Measurements from ENCODE around the gene UHRF1. TPM values are rescaled to one million over a fixed set of nuclear protein-coding genes. Genes with fewer than 3 reads are reported as not detected.
A peak's percentile ranks its signal among the peaks of the same experiment; 100 is the strongest.

The UHRF1 gene
- total RNA-seq, 2 donors from 2014 or later, result 3.8 to 5.3 TPM

DNA sequence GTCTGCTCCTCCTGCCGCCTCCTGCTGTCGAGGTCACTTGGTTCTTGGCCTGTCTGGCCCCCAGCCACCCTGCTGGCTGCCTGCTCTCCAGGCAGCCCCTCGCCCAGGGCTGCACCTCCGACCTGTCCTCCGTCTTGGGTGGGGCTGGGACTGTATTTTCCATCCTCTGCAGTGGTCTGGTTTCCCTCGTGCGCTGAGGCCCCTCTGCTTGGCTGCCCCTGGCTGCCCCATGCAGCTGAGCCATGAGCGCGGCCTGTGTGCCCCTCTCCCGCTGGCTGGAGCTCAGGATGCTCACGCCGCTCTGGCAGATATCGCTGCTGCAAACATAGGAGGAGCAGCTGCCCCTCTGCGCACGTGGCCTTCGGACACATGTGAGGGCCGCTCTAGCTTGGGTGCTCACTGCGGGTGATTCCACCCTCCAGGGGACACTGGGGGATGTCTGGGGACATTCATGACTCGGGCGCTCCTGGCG is 14.0 kb downstream of the UHRF1 start:
- 80% methylated on average over 20 of the region's 21 CpGs for WGBS
- H3K27me3 ChIP-seq (replicated peaks; ENCODE audit: insufficient read depth), result no peaks in the 10 kb centered on the region
- no peak for DNase-seq (ENCODE audit: low spot score)
- H3K9me3 ChIP-seq, result no peaks in the 10 kb centered on the region
- H3K4me1 ChIP-seq (replicated peaks), result no peaks in the 10 kb centered on the region
- H3K4me3 ChIP-seq, result no peak overlapping the region
- H3K36me3 ChIP-seq, result no peaks in the 10 kb centered on the region
- intact Hi-C loops (cut with DNase I), result no loop called here
- no peak overlapping the region for H3K27ac ChIP-seq
- TF ChIP-seq POLR2AphosphoS5 (IDR thresholded peaks at IDR 0.05) (no peak), POLR2A (IDR thresholded peaks at IDR 0.05) (no peak)
- TF ChIP-seq, protein P1, sequence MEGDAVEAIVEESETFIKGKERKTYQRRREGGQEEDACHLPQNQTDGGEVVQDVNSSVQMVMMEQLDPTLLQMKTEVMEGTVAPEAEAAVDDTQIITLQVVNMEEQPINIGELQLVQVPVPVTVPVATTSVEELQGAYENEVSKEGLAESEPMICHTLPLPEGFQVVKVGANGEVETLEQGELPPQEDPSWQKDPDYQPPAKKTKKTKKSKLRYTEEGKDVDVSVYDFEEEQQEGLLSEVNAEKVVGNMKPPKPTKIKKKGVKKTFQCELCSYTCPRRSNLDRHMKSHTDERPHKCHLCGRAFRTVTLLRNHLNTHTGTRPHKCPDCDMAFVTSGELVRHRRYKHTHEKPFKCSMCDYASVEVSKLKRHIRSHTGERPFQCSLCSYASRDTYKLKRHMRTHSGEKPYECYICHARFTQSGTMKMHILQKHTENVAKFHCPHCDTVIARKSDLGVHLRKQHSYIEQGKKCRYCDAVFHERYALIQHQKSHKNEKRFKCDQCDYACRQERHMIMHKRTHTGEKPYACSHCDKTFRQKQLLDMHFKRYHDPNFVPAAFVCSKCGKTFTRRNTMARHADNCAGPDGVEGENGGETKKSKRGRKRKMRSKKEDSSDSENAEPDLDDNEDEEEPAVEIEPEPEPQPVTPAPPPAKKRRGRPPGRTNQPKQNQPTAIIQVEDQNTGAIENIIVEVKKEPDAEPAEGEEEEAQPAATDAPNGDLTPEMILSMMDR (IDR thresholded peaks at IDR 0.05), result no peak

DNA sequence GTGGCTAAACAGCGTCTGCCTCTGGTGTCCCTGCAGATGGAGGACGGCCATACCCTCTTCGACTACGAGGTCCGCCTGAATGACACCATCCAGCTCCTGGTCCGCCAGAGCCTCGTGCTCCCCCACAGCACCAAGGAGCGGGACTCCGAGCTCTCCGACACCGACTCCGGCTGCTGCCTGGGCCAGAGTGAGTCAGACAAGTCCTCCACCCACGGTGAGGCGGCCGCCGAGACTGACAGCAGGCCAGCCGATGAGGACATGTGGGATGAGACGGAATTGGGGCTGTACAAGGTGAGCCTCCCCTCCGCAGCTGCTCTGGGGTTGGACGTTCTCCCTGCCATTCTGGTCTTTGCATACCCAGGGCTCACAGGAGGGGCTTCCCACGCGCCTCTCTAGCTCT is 19.9 kb downstream of the UHRF1 start:
- intact Hi-C loops (cut with DNase I), result no loop called here
- no peaks in the 10 kb centered on the region for H3K36me3 ChIP-seq
- H3K27ac ChIP-seq, result no peak overlapping the region
- no peak for DNase-seq (ENCODE audit: low spot score)
- TF ChIP-seq, protein P1 (IDR thresholded peaks at IDR 0.05), result no peak
- TF ChIP-seq POLR2AphosphoS5 (IDR thresholded peaks at IDR 0.05) (no peak), POLR2A (IDR thresholded peaks at IDR 0.05) (no peak)
- H3K9me3 ChIP-seq, result no peaks in the 10 kb centered on the region
- H3K27me3 ChIP-seq (replicated peaks; ENCODE audit: insufficient read depth), result no peaks in the 10 kb centered on the region
- 92% methylated on average over 22 of the region's 22 CpGs for WGBS
- peaks cover 7% of the 10 kb centered on the region for H3K4me1 ChIP-seq (replicated peaks)
- no peak overlapping the region for H3K4me3 ChIP-seq

GRCh38 chr19:4930664-4931063 is 21.4 kb downstream of the UHRF1 start:
- DNase-seq (ENCODE audit: low spot score), result no peak
- Histone ChIP-seq H3K27me3 (replicated peaks; ENCODE audit: insufficient read depth) (no peaks in the 10 kb centered on the region), H3K27ac (no peak overlapping the region), H3K4me3 (no peak overlapping the region), H3K9me3 (no peaks in the 10 kb centered on the region), H3K4me1 (replicated peaks) (peaks cover 7% of the 10 kb centered on the region), H3K36me3 (no peaks in the 10 kb centered on the region)
- TF ChIP-seq POLR2A (IDR thresholded peaks at IDR 0.05) (no peak), POLR2AphosphoS5 (IDR thresholded peaks at IDR 0.05) (no peak)
- TF ChIP-seq, protein P1 (IDR thresholded peaks at IDR 0.05), result no peak
- WGBS, result 90% methylated on average over 28 of the region's 28 CpGs
- intact Hi-C loops (cut with DNase I), result no loop called here

DNA sequence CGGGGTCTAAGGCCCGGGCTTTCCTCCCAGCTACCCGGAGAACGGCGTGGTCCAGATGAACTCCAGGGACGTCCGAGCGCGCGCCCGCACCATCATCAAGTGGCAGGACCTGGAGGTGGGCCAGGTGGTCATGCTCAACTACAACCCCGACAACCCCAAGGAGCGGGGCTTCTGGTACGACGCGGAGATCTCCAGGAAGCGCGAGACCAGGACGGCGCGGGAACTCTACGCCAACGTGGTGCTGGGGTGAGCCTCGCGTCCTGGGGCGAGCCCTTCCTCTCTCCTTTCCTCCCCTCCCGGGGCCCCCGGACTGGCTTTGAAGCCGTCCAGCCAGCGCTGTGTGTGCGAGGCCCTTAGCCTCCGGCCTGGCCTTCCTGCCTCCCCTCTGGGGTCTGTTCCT is 23.4 kb downstream of the UHRF1 start:
- no peak for DNase-seq (ENCODE audit: low spot score)
- peaks cover 7% of the 10 kb centered on the region for H3K4me1 ChIP-seq (replicated peaks)
- intact Hi-C loops (cut with DNase I), result no loop called here
- H3K27ac ChIP-seq, result peak overlapping the region; percentile 84 to 93
- no peak overlapping the region for H3K4me3 ChIP-seq
- no peaks in the 10 kb centered on the region for H3K27me3 ChIP-seq (replicated peaks; ENCODE audit: insufficient read depth)
- 96% methylated on average over 32 of the region's 32 CpGs for WGBS
- TF ChIP-seq POLR2AphosphoS5 (IDR thresholded peaks at IDR 0.05) (no peak), POLR2A (IDR thresholded peaks at IDR 0.05) (no peak)
- TF ChIP-seq, protein P1 (IDR thresholded peaks at IDR 0.05), result no peak
- no peaks in the 10 kb centered on the region for H3K36me3 ChIP-seq
- no peaks in the 10 kb centered on the region for H3K9me3 ChIP-seq

DNA sequence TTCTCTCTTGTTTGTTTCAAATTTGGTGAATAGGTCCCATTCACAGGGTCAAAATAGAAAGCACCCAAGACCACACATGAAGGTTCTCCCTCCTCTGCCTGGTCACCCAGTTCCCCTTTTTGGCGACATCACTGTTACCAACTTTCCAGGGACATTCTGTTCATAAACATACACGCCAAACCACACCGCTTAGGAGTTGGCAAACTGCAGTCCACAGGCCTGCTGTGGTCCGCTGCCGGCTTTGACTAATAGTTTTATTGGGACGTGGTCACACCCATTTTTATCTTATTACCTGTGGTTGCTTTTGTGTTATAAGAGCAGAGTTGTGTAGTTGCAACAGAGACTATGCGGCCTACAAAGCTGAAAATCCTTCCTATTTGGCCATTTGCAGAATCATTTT is 24.2 kb downstream of the UHRF1 start:
- TF ChIP-seq, protein P1 (IDR thresholded peaks at IDR 0.05), result no peak
- TF ChIP-seq POLR2A (IDR thresholded peaks at IDR 0.05) (peak; percentile 16), POLR2AphosphoS5 (IDR thresholded peaks at IDR 0.05) (peak; percentile 99)
- Histone ChIP-seq H3K36me3 (no peaks in the 10 kb centered on the region), H3K27ac (peak overlapping the region; percentile 84 to 93), H3K4me3 (no peak overlapping the region), H3K4me1 (replicated peaks) (peaks cover 7% of the 10 kb centered on the region), H3K27me3 (replicated peaks; ENCODE audit: insufficient read depth) (no peaks in the 10 kb centered on the region), H3K9me3 (no peaks in the 10 kb centered on the region)
- peak; percentile 90 for DNase-seq (ENCODE audit: low spot score)
- intact Hi-C loops (cut with DNase I), result no loop called here
- 22% methylated on average over 7 of the region's 7 CpGs for WGBS

All from prostate gland (tissue), 2 donors.